ENCODE measurements around the gene AP3B1. TPM values are rescaled to one million over a fixed set of nuclear protein-coding genes. Genes with fewer than 3 reads are reported as not detected.

The AP3B1 gene
- total and polyA plus RNA-seq, 2 experiments from 2014 or later: 32.1 to 46.3 TPM

DNA sequence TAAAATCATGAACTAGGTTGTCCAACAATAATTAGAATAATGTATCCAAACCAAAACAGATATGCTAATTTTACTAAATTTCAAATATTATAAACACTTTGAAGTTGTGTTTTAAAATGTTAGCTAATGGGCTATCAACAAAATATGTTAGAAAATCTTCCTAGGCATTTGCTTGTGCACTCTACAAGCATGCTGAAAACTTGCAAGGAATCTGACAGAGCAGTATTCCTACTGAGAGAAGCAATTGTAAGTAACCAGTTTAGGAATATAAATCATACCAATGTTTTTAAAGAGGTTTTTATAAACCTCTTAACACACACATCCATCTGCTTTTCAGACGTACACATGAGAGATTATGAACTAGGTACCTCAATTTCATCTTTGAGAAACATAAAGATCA, 289.9 kb downstream of the AP3B1 start:
- H3K27me3 Mint-ChIP-seq (ENCODE audit: insufficient read depth, low read depth, poor library complexity): no peaks in the 10 kb centered on the region

More for the DNA sequence above, 289.9 kb downstream of the AP3B1 start:
- H3K4me3 ChIP-seq: no peak overlapping the region
- H3K4me3 Mint-ChIP-seq: no peak overlapping the region
- H3K36me3 ChIP-seq (ENCODE audit: insufficient read depth): no peaks in the 10 kb centered on the region
- H4K20me1 ChIP-seq (replicated peaks; ENCODE audit: insufficient read depth): peaks cover 5% of the 10 kb centered on the region; the same call in 1 of the 2 replicates
- no peaks in the 10 kb centered on the region for H3K79me2 ChIP-seq (replicated peaks; ENCODE audit: insufficient read depth)
- ATAC-seq (no peak), DNase-seq (ENCODE audit: low spot score) (no peak)
- no peaks in the 10 kb centered on the region for H3K4me1 ChIP-seq (ENCODE audit: insufficient read depth)
- TF ChIP-seq ZNF114 (CRISPR knock-in tag; IDR thresholded peaks at IDR 0.05) (no peak), CREB1 (CRISPR knock-in tag; IDR thresholded peaks at IDR 0.05; ENCODE audit: low read depth) (no peak), ZNF331 (CRISPR knock-in tag; IDR thresholded peaks at IDR 0.05; ENCODE audit: low read depth) (no peak), STAT1 (IDR thresholded peaks at IDR 0.05; ENCODE audit: unreplicated experiment) (no peak), NANOG (IDR thresholded peaks at IDR 0.05; ENCODE audit: borderline replicate concordance) (no peak), EZH2 (IDR thresholded peaks at IDR 0.05; ENCODE audit: low read depth, unreplicated experiment) (no peak), JUNB (IDR thresholded peaks at IDR 0.05; ENCODE audit: unreplicated experiment) (no peak), POLR2AphosphoS5 (IDR thresholded peaks at IDR 0.05; ENCODE audit: low read depth) (no peak), EZH2phosphoT487 (IDR thresholded peaks at IDR 0.05; ENCODE audit: unreplicated experiment) (no peak)
- TF ChIP-seq, protein P1, sequence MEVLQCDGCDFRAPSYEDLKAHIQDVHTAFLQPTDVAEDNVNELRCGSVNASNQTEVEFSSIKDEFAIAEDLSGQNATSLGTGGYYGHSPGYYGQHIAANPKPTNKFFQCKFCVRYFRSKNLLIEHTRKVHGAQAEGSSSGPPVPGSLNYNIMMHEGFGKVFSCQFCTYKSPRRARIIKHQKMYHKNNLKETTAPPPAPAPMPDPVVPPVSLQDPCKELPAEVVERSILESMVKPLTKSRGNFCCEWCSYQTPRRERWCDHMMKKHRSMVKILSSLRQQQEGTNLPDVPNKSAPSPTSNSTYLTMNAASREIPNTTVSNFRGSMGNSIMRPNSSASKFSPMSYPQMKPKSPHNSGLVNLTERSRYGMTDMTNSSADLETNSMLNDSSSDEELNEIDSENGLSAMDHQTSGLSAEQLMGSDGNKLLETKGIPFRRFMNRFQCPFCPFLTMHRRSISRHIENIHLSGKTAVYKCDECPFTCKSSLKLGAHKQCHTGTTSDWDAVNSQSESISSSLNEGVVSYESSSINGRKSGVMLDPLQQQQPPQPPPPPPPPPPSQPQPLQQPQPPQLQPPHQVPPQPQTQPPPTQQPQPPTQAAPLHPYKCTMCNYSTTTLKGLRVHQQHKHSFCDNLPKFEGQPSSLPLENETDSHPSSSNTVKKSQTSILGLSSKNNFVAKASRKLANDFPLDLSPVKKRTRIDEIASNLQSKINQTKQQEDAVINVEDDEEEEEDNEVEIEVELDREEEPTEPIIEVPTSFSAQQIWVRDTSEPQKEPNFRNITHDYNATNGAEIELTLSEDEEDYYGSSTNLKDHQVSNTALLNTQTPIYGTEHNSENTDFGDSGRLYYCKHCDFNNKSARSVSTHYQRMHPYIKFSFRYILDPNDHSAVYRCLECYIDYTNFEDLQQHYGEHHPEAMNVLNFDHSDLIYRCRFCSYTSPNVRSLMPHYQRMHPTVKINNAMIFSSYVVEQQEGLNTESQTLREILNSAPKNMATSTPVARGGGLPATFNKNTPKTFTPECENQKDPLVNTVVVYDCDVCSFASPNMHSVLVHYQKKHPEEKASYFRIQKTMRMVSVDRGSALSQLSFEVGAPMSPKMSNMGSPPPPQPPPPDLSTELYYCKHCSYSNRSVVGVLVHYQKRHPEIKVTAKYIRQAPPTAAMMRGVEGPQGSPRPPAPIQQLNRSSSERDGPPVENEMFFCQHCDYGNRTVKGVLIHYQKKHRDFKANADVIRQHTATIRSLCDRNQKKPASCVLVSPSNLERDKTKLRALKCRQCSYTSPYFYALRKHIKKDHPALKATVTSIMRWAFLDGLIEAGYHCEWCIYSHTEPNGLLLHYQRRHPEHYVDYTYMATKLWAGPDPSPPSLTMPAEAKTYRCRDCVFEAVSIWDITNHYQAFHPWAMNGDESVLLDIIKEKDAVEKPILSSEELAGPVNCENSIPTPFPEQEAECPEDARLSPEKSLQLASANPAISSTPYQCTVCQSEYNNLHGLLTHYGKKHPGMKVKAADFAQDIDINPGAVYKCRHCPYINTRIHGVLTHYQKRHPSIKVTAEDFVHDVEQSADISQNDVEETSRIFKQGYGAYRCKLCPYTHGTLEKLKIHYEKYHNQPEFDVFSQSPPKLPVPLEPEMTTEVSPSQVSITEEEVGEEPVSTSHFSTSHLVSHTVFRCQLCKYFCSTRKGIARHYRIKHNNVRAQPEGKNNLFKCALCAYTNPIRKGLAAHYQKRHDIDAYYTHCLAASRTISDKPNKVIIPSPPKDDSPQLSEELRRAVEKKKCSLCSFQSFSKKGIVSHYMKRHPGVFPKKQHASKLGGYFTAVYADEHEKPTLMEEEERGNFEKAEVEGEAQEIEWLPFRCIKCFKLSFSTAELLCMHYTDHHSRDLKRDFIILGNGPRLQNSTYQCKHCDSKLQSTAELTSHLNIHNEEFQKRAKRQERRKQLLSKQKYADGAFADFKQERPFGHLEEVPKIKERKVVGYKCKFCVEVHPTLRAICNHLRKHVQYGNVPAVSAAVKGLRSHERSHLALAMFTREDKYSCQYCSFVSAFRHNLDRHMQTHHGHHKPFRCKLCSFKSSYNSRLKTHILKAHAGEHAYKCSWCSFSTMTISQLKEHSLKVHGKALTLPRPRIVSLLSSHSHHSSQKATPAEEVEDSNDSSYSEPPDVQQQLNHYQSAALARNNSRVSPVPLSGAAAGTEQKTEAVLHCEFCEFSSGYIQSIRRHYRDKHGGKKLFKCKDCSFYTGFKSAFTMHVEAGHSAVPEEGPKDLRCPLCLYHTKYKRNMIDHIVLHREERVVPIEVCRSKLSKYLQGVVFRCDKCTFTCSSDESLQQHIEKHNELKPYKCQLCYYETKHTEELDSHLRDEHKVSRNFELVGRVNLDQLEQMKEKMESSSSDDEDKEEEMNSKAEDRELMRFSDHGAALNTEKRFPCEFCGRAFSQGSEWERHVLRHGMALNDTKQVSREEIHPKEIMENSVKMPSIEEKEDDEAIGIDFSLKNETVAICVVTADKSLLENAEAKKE (CRISPR knock-in tag; IDR thresholded peaks at IDR 0.05): no peak
- TF ChIP-seq, protein P2, sequence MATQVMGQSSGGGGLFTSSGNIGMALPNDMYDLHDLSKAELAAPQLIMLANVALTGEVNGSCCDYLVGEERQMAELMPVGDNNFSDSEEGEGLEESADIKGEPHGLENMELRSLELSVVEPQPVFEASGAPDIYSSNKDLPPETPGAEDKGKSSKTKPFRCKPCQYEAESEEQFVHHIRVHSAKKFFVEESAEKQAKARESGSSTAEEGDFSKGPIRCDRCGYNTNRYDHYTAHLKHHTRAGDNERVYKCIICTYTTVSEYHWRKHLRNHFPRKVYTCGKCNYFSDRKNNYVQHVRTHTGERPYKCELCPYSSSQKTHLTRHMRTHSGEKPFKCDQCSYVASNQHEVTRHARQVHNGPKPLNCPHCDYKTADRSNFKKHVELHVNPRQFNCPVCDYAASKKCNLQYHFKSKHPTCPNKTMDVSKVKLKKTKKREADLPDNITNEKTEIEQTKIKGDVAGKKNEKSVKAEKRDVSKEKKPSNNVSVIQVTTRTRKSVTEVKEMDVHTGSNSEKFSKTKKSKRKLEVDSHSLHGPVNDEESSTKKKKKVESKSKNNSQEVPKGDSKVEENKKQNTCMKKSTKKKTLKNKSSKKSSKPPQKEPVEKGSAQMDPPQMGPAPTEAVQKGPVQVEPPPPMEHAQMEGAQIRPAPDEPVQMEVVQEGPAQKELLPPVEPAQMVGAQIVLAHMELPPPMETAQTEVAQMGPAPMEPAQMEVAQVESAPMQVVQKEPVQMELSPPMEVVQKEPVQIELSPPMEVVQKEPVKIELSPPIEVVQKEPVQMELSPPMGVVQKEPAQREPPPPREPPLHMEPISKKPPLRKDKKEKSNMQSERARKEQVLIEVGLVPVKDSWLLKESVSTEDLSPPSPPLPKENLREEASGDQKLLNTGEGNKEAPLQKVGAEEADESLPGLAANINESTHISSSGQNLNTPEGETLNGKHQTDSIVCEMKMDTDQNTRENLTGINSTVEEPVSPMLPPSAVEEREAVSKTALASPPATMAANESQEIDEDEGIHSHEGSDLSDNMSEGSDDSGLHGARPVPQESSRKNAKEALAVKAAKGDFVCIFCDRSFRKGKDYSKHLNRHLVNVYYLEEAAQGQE (IDR thresholded peaks at IDR 0.05; ENCODE audit: unreplicated experiment): no peak
- TF ChIP-seq, protein P3, sequence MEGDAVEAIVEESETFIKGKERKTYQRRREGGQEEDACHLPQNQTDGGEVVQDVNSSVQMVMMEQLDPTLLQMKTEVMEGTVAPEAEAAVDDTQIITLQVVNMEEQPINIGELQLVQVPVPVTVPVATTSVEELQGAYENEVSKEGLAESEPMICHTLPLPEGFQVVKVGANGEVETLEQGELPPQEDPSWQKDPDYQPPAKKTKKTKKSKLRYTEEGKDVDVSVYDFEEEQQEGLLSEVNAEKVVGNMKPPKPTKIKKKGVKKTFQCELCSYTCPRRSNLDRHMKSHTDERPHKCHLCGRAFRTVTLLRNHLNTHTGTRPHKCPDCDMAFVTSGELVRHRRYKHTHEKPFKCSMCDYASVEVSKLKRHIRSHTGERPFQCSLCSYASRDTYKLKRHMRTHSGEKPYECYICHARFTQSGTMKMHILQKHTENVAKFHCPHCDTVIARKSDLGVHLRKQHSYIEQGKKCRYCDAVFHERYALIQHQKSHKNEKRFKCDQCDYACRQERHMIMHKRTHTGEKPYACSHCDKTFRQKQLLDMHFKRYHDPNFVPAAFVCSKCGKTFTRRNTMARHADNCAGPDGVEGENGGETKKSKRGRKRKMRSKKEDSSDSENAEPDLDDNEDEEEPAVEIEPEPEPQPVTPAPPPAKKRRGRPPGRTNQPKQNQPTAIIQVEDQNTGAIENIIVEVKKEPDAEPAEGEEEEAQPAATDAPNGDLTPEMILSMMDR (conservative IDR thresholded peaks at IDR 0.05; ENCODE audit: low read depth in 2 of 2): no peak
- TF ChIP-seq, protein P4, sequence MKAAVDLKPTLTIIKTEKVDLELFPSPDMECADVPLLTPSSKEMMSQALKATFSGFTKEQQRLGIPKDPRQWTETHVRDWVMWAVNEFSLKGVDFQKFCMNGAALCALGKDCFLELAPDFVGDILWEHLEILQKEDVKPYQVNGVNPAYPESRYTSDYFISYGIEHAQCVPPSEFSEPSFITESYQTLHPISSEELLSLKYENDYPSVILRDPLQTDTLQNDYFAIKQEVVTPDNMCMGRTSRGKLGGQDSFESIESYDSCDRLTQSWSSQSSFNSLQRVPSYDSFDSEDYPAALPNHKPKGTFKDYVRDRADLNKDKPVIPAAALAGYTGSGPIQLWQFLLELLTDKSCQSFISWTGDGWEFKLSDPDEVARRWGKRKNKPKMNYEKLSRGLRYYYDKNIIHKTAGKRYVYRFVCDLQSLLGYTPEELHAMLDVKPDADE (IDR thresholded peaks at IDR 0.05): no peak
- H3K27ac ChIP-seq (ENCODE audit: low read depth): no peak overlapping the region
- H3K36me3 Mint-ChIP-seq (ENCODE audit: low read depth): no peaks in the 10 kb centered on the region
- no peaks in the 10 kb centered on the region for H3K9me3 Mint-ChIP-seq
- H3K27ac Mint-ChIP-seq: no peak overlapping the region
- H3K4me1 Mint-ChIP-seq: peaks cover 8% of the 10 kb centered on the region
- H3K9me2 ChIP-seq (ENCODE audit: insufficient read depth): no peaks in the 10 kb centered on the region
- no peak overlapping the region for H2AFZ ChIP-seq
- H3K27me3 ChIP-seq (ENCODE audit: insufficient read depth): no peaks in the 10 kb centered on the region
- no peaks in the 10 kb centered on the region for H3F3A ChIP-seq (replicated peaks; ENCODE audit: low read depth)
- no peak overlapping the region for H3K4me2 ChIP-seq

Measured in GM23338 (cell line).